ENCODE measurements around the gene STYXL1.

GRCh38 chr7:75982306-75983064, 65.3 kb downstream of the STYXL1 start:
- TF ChIP-seq CTCF (IDR thresholded peaks at IDR 0.05) (no peak), EP300 (IDR thresholded peaks at IDR 0.05) (no peak)
